H1 (cell line): ENCODE data around the gene PRKCZ. TPM values are rescaled to one million over a fixed set of nuclear protein-coding genes. Genes with fewer than 3 reads are reported as not detected.

Experiments used
- CTCF ChIA-PET: fragments of 300-600 bp; sonication (Branson Sonifier 250); formaldehyde crosslinking; loops from one replicate; lab custom pipeline; 2021; ENCODE audit not compliant: partially characterized antibody; lab: Charles Lee
- POLR2A ChIA-PET: fragments of 300-600 bp; sonication (Branson Sonifier 250); formaldehyde crosslinking; loops from one replicate; lab custom pipeline; 2021; ENCODE audit warnings: inconsistent platforms; ENCODE audit not compliant: partially characterized antibody; lab: Charles Lee
- DNase-seq, 2 experiments: peaks; one replicate each; pipeline versions ENCODE4 v3.0.0 to v3.0.0-alpha.2; 2010 to 2022; ENCODE audit warnings: low spot score in 2 of 2, low read depth in 1 of 2, mixed read lengths in 1 of 2
- FAIRE-seq: peaks from 2 replicates; lab custom pipeline; 2011; peaks lifted over from hg19 to GRCh38; lab: Jason Lieb, UNC
- H2AFZ ChIP-seq: 2 replicates; pipeline ENCODE4 v1.8.1; 2012; ENCODE audit warnings: low read length, inconsistent platforms
- H2AK5ac ChIP-seq: 2 replicates; pipeline ENCODE4 v1.6.1; 2013; ENCODE audit warnings: low read depth, low read length
- H2BK120ac ChIP-seq: replicated peaks from 2 replicates; pipeline ENCODE3; 2013; ENCODE audit warnings: low read depth, low read length, inconsistent platforms
- H2BK12ac ChIP-seq: 2 replicates; pipeline ENCODE4 v1.6.1; 2013; ENCODE audit warnings: low read depth, low read length
- H2BK15ac ChIP-seq: 2 replicates; pipeline ENCODE4 v1.6.1; 2013; ENCODE audit warnings: low read length
- H2BK20ac ChIP-seq: 2 replicates; pipeline ENCODE4 v1.6.1; 2013; ENCODE audit warnings: low read length
- H2BK5ac ChIP-seq: 2 replicates; pipeline ENCODE4 v1.6.1; 2013; ENCODE audit warnings: low read depth, low read length
- H3K14ac ChIP-seq: 2 replicates; pipeline ENCODE4 v1.6.1; 2013; ENCODE audit warnings: inconsistent platforms; ENCODE audit not compliant: insufficient read length
- H3K18ac ChIP-seq: 2 replicates; pipeline ENCODE4 v1.6.1; 2013; ENCODE audit warnings: low read length; ENCODE audit errors: extremely low read depth
- H3K23ac ChIP-seq: 2 replicates; pipeline ENCODE4 v1.6.1; 2013; ENCODE audit warnings: inconsistent platforms; ENCODE audit not compliant: insufficient read length
- H3K23me2 ChIP-seq: 2 replicates; pipeline ENCODE4 v1.6.1; 2013; ENCODE audit warnings: low read depth, low read length
- H3K27ac ChIP-seq: 2 replicates; pipeline ENCODE4 v1.6.1; 2011; ENCODE audit warnings: low read depth, low read length, inconsistent platforms
- H3K27me3 ChIP-seq, 4 experiments: replicated peaks in 1 of 4; 1 replicate in 1 of 4; 2 replicates in 3 of 4; pipeline versions ENCODE4 v1.6.1 to v1.8.1; 2011 to 2013; ENCODE audit warnings: low read length in 3 of 4, mild to moderate bottlenecking in 3 of 4, inconsistent platforms in 2 of 4, mixed read lengths in 2 of 4, moderate library complexity in 1 of 4; ENCODE audit not compliant: control insufficient read depth in 3 of 4, insufficient read depth in 3 of 4; ENCODE audit errors: extremely low read depth in 1 of 4
- H3K36me3 ChIP-seq, 4 experiments: 2 replicates each; pipeline versions ENCODE4 v1.6.1 to v1.8.1; 2011 to 2013; ENCODE audit warnings: mild to moderate bottlenecking in 4 of 4, low read length in 3 of 4, moderate library complexity in 2 of 4, control low read depth in 1 of 4, inconsistent platforms in 1 of 4; ENCODE audit not compliant: insufficient read depth in 4 of 4, control insufficient read depth in 2 of 4
- H3K4ac ChIP-seq: replicated peaks from 2 replicates; pipeline ENCODE3; 2013; ENCODE audit warnings: low read length, low read depth, mixed read lengths, inconsistent platforms; ENCODE audit not compliant: insufficient read length
- H3K4me1 ChIP-seq, 4 experiments: replicated peaks in 1 of 4; 1 replicate in 1 of 4; 2 replicates in 3 of 4; pipeline versions ENCODE4 v1.6.1 to v1.8.1; 2011 to 2013; ENCODE audit warnings: low read length in 3 of 4, inconsistent platforms in 2 of 4, mixed read lengths in 1 of 4; ENCODE audit not compliant: insufficient read depth in 4 of 4, control insufficient read depth in 3 of 4
- H3K4me2 ChIP-seq, 2 experiments: 2 replicates each; pipeline versions ENCODE4 v1.6.1 to v1.8.1; 2011 to 2013; ENCODE audit warnings: low read depth in 2 of 2, low read length in 2 of 2, control low read depth in 1 of 2, inconsistent platforms in 1 of 2, mild to moderate bottlenecking in 1 of 2; ENCODE audit not compliant: insufficient read depth in 1 of 2
- H3K4me3 ChIP-seq, 4 experiments: fragments of 200-600, 300-600 bp in 1 of 4; sonication (generic), shearing (Covaris generic), sonication (Bioruptor Twin) in 1 of 4; 2 replicates each; pipeline versions ENCODE4 v1.5.1 to v1.8.1; 2011 to 2016; ENCODE audit warnings: low read length in 4 of 4, low read depth in 3 of 4, control low read depth in 2 of 4, inconsistent platforms in 2 of 4, mild to moderate bottlenecking in 2 of 4, mixed read lengths in 1 of 4, moderate library complexity in 1 of 4; ENCODE audit not compliant: insufficient read depth in 2 of 4; ENCODE audit errors: extremely low read depth in 1 of 4
- H3K56ac ChIP-seq: replicated peaks from 2 replicates; pipeline ENCODE3; 2013; ENCODE audit warnings: low read depth, mild to moderate bottlenecking, mixed read lengths, low read length, inconsistent platforms; ENCODE audit not compliant: insufficient read length
- H3K79me1 ChIP-seq: 2 replicates; pipeline ENCODE4 v1.6.1; 2013; ENCODE audit warnings: low read depth, low read length, control low read depth
- H3K79me2 ChIP-seq, 2 experiments: 2 replicates each; pipeline versions ENCODE4 v1.6.1 to v1.8.1; 2012 to 2013; ENCODE audit warnings: low read length in 2 of 2, mild to moderate bottlenecking in 2 of 2, inconsistent platforms in 1 of 2; ENCODE audit not compliant: insufficient read depth in 2 of 2, control insufficient read depth in 1 of 2
- H3K9ac ChIP-seq, 4 experiments: replicated peaks in 1 of 4; 1 replicate in 1 of 4; 2 replicates in 3 of 4; pipeline versions ENCODE4 v1.6.1 to v1.8.1; 2011 to 2013; ENCODE audit warnings: low read depth in 3 of 4, low read length in 3 of 4, control low read depth in 2 of 4, mild to moderate bottlenecking in 2 of 4, moderate library complexity in 2 of 4, inconsistent platforms in 1 of 4; ENCODE audit errors: extremely low read depth in 1 of 4
- H3K9me3 ChIP-seq, 2 experiments: 2 replicates each; pipeline versions ENCODE4 v1.6.1 to v1.8.1; 2012 to 2013; ENCODE audit warnings: mild to moderate bottlenecking in 2 of 2, moderate library complexity in 2 of 2, control low read depth in 1 of 2, inconsistent platforms in 1 of 2, low read depth in 1 of 2, low read length in 1 of 2, mixed read lengths in 1 of 2; ENCODE audit not compliant: insufficient read depth in 2 of 2
- H4K20me1 ChIP-seq, 2 experiments: replicated peaks in 1 of 2; 2 replicates each; pipeline versions ENCODE3 to v1.8.1; 2011 to 2013; ENCODE audit warnings: inconsistent platforms in 2 of 2, low read length in 2 of 2, mild to moderate bottlenecking in 1 of 2; ENCODE audit not compliant: insufficient read depth in 2 of 2, control insufficient read depth in 1 of 2
- H4K5ac ChIP-seq: 2 replicates; pipeline ENCODE4 v1.6.1; 2013; ENCODE audit warnings: low read length, low read depth, mixed read lengths, inconsistent platforms; ENCODE audit not compliant: insufficient read length
- H4K8ac ChIP-seq: 2 replicates; pipeline ENCODE4 v1.8.0; 2013; ENCODE audit warnings: mild to moderate bottlenecking, moderate library complexity, low read length, inconsistent platforms; ENCODE audit not compliant: insufficient read depth; ENCODE audit errors: extremely low read depth
- H4K91ac ChIP-seq: replicated peaks from 2 replicates; pipeline ENCODE3; 2013; ENCODE audit warnings: low read length, mixed read lengths, inconsistent platforms; ENCODE audit not compliant: insufficient read length
- BRCA1 ChIP-seq: IDR thresholded peaks from 2 replicates; pipeline ENCODE4 v1.6.1; 2012; ENCODE audit warnings: low read depth, low read length, improper control_type of control experiment
- CEBPB ChIP-seq: IDR thresholded peaks from 2 replicates; pipeline ENCODE4 v1.6.1; 2012; ENCODE audit warnings: low read depth, low read length
- CTBP2 ChIP-seq: IDR thresholded peaks from 2 replicates; pipeline ENCODE4 v1.7.0; 2011; ENCODE audit warnings: borderline replicate concordance, mild to moderate bottlenecking, moderate library complexity, mixed read lengths, low read length; ENCODE audit not compliant: insufficient read depth, insufficient read length
- CTCF ChIP-seq, 3 experiments: IDR thresholded peaks; 1 replicate in 2 of 3; 2 replicates in 1 of 3; pipeline versions ENCODE4 v1.5.1 to v1.6.1; 2011; ENCODE audit warnings: low read length in 3 of 3, mild to moderate bottlenecking in 3 of 3, inconsistent platforms in 2 of 3, low read depth in 1 of 3, moderate library complexity in 1 of 3; ENCODE audit not compliant: insufficient read depth in 1 of 3; ENCODE audit errors: control extremely low read depth in 1 of 3
- EGR1 ChIP-seq: IDR thresholded peaks from 2 replicates; pipeline ENCODE4 v1.6.1; 2011; ENCODE audit warnings: low read depth, low read length, borderline replicate concordance
- MAX ChIP-seq: IDR thresholded peaks from 2 replicates; pipeline ENCODE4 v1.6.1; 2012; ENCODE audit warnings: inconsistent platforms
- RNF2 ChIP-seq: fragments of 200-900, 300-1000 bp; sonication (generic); IDR thresholded peaks from 2 replicates; pipeline ENCODE4 v1.7.1; 2016; ENCODE audit warnings: borderline replicate concordance, low read depth, mild to moderate bottlenecking, antibody characterized with exemption, low read length; ENCODE audit not compliant: poor library complexity, severe bottlenecking; ENCODE audit errors: missing control alignments
- SIN3A ChIP-seq, 2 experiments: IDR thresholded peaks in 1 of 2; conservative IDR thresholded peaks in 1 of 2; 2 replicates each; pipeline ENCODE4 v1.6.1; 2011 to 2012; ENCODE audit warnings: low read length in 2 of 2, improper control_type of control experiment in 1 of 2, low read depth in 1 of 2, mild to moderate bottlenecking in 1 of 2
- TEAD4 ChIP-seq: IDR thresholded peaks from 2 replicates; pipeline ENCODE4 v1.6.1; 2012; ENCODE audit warnings: low read depth, low read length, inconsistent platforms, mixed read lengths
- WGBS, 2 experiments: shearing (Covaris generic) in 1 of 2; methylation state at CpG; one replicate each; pipeline versions ENCODE4 v1.1.6 to v1.1.7; 2013 to 2015; ENCODE audit warnings: low lambda C conversion rate in 2 of 2, mixed read lengths in 2 of 2, inconsistent platforms in 1 of 2, low coverage in 1 of 2, missing lambda C conversion rate in 1 of 2; ENCODE audit not compliant: insufficient replicate concordance in 2 of 2, insufficient coverage in 1 of 2, insufficient read length in 1 of 2; ENCODE audit errors: extremely low coverage in 1 of 2, missing lambda C conversion rate in 1 of 2; 5-methylcytosine and 5-hydroxymethylcytosine counted together
- polyA plus RNA-seq, 7 experiments: library from polyadenylated mRNA; depleted of rRNA in 3 of 7; stranded (reverse) in 5 of 7; unstranded in 2 of 7; fragments of >200 nt in 5 of 7; fragments of 200-250 nt in 2 of 7; gene quantifications; 1 replicate in 5 of 7; 2 replicates in 1 of 7; 4 replicates in 1 of 7; pipeline versions ENCODE4 v1.2.1 to v1.2.3, GENCODE V29; 2011 to 2013; ENCODE audit warnings: missing spikeins in 2 of 7, mixed read lengths in 2 of 7
- total RNA-seq: library from RNA; stranded (reverse); fragmentation: NEBNext Ultra II Directional; extraction: Animal tissue kit (Norgen Biotek cat#: 25700); gene quantifications from 2 replicates; pipeline ENCODE4 v1.2.1, GENCODE V29; 2021

The PRKCZ gene
- total and polyA plus RNA-seq, 2 of the 8 experiments (the other 6 are each of a cell fraction or from before 2014, with no cell fraction given): 37.4 to 45.1 TPM

GRCh38 chr1:2050461-2050792 lies 216 bp downstream of the PRKCZ start:
- Histone ChIP-seq H3K4me2 (peak overlapping the region; percentile 62 to 82; a peak in 3 of 4 replicates), H3K27me3 (peaks cover 0 to 2% (median 0%) of the 10 kb centered on the region in 4 experiments; a peak in 2 of 7 replicates)
- POLR2A ChIA-PET: interaction anchor here (1.2 kb wide), 1 partner anchor 20 kb away, joined by 3 read pairs; no protein-coding TSS in a partner anchor
- TF ChIP-seq EGR1: no peak
- TF ChIP-seq CTBP2: no peak
- 0 out of 2 replicates have a peak, but pooled peaks have one; percentile 27 for TF ChIP-seq MAX
- no peak for TF ChIP-seq RNF2
- no peak for TF ChIP-seq CTCF (IDR thresholded peaks at IDR 0.05; ENCODE audit: control extremely low read depth in 1 of 3, insufficient read depth in 1 of 3, low read depth in 1 of 3, low read length in 3 of 3)
- no peak for TF ChIP-seq BRCA1
- no peak for TF ChIP-seq CEBPB
- TF ChIP-seq SIN3A (conservative IDR thresholded peaks at IDR 0.05 in 1 of 2, IDR thresholded peaks at IDR 0.05 in 1 of 2; ENCODE audit: low read depth in 1 of 2, low read length in 2 of 2): 0 out of 4 replicates have a peak, but pooled peaks of 1 of the 2 experiments have one; percentile 32
- no peak for TF ChIP-seq TEAD4

More at GRCh38 chr1:2050461-2050792, 216 bp downstream of the PRKCZ start:
- Histone ChIP-seq H2BK120ac (no peak overlapping the region), H3K4me3 (peak overlapping the region; percentile 69 to 79 (median 79)), H2BK5ac (peak overlapping the region; percentile 81; the same call in 1 of the 2 replicates), H3K56ac (no peak overlapping the region), H2BK20ac (no peak overlapping the region), H2BK15ac (no peak overlapping the region), H3K36me3 (peaks cover 0 to 2% (median under 1%) of the 10 kb centered on the region in 4 experiments; a peak in 3 of 8 replicates), H3K4ac (no peak overlapping the region), H2BK12ac (no peak overlapping the region), H3K18ac (no peak overlapping the region), H4K20me1 (peaks cover 11 to 13% of the 10 kb centered on the region in 2 experiments), H3K79me2 (peaks cover 0 to 26% of the 10 kb centered on the region in 2 experiments; a peak in 2 of 4 replicates), H3K4me1 (peaks cover 0 to 24% (median 18%) of the 10 kb centered on the region in 4 experiments; a peak in 6 of 7 replicates), H4K8ac (no peak overlapping the region), H3K23ac (no peak overlapping the region), H3K27ac (no peak overlapping the region; the same call in 1 of the 2 replicates), H4K5ac (no peak overlapping the region), H3K23me2 (peaks cover 8% of the 10 kb centered on the region), H3K9ac (peak overlapping the region in 3 of 4 experiments; percentile 24 to 77 (median 40); a peak in 4 of 7 replicates), H3K9me3 (no peaks in the 10 kb centered on the region), H3K79me1 (peaks cover 9% of the 10 kb centered on the region), H2AFZ (no peak overlapping the region), H4K91ac (no peak overlapping the region), H3K14ac (no peak overlapping the region), H2AK5ac (no peak overlapping the region)
- DNase-seq: no peak
- CTCF ChIA-PET: interaction anchor here (0.8 to 2.5 kb wide), 4 partner anchors 28 to 95 kb away, joined by 3 to 11 read pairs (median 4); no protein-coding TSS in a partner anchor
- WGBS, 2 experiments: no CpG with 5 or more reads among the region's 51 CpGs
- FAIRE-seq: no peak
